SKM-1 (cell line): ENCODE data around the gene TFCP2L1.

ENCODE experiments used
- DNase-seq: peaks from one replicate; lab custom pipeline; 2025; ENCODE audit not compliant: unreplicated experiment; lab: John Stamatoyannopoulos, UW

The TFCP2L1 gene

GRCh38 chr2:121179467-121179866 lies 105.5 kb downstream of the TFCP2L1 start:
- no peak for DNase-seq

GRCh38 chr2:121178730-121179129 lies 106.3 kb downstream of the TFCP2L1 start:
- no peak for DNase-seq

GRCh38 chr2:121177896-121178295 lies 107.1 kb downstream of the TFCP2L1 start:
- no peak for DNase-seq

- DNase-seq: no peak
Observed at GRCh38 chr2:121175326-121175725, 109.7 kb downstream of the TFCP2L1 start.

GRCh38 chr2:121173806-121174205 lies 111.2 kb downstream of the TFCP2L1 start:
- DNase-seq: no peak

GRCh38 chr2:121173112-121173511 lies 111.9 kb downstream of the TFCP2L1 start:
- DNase-seq: no peak

GRCh38 chr2:121172456-121172855 lies 112.5 kb downstream of the TFCP2L1 start:
- no peak for DNase-seq

GRCh38 chr2:121171625-121172119 lies 113.3 kb downstream of the TFCP2L1 start:
- DNase-seq: no peak

GRCh38 chr2:121170577-121170976 lies 114.4 kb downstream of the TFCP2L1 start:
- DNase-seq: no peak

GRCh38 chr2:121167411-121167810 lies 117.6 kb downstream of the TFCP2L1 start:
- no peak for DNase-seq
